ENCODE results near the gene BCL2L12.

Gene BCL2L12

GRCh38 chr19:49642492-49643035 is 23.2 kb upstream of the BCL2L12 start:
- DNase-seq (ENCODE audit: low spot score) = no peak

DNA sequence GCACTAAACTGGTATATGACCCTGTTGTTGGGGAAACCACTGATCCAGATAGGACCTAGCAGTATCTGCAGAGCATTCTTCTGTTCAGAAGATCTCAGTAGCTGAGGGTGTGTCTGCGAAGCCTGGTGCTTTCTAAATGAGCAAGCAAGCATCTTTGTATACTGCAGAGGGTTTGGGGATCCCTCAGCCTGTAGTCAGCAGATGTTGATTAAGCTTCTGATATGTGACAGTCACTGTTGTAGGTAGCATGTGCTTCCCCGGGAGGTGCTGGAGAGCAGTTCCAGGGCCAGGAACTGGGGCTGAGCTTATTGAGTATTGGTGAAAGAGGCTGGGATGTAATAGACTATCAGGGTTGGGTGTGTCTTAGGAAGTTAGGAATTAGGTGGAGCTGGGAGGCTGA is 22.3 kb upstream of the BCL2L12 start:
- DNase-seq (ENCODE audit: low spot score) = no peak

DNA sequence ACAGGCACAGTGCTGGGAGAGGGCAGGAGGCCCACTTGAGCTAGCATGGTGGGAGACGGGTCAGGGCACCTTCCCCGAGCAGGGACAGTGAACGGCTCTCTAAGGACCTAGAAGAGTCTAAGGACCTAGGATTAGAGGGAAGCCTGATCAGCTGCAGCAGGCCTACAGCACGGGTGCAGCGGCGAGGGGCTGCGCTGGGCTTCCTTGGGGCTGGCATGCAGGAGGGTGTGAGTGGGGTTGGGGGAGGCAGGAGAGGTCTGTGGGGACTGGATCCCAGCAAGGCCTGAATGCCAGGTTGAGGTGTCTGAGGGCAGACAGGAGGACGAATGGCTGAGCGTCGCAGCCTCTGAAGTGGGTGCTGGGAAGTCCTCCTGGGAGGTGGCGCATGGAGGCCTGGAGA is 20.1 kb upstream of the BCL2L12 start:
- no peak for DNase-seq (ENCODE audit: low spot score)

DNA sequence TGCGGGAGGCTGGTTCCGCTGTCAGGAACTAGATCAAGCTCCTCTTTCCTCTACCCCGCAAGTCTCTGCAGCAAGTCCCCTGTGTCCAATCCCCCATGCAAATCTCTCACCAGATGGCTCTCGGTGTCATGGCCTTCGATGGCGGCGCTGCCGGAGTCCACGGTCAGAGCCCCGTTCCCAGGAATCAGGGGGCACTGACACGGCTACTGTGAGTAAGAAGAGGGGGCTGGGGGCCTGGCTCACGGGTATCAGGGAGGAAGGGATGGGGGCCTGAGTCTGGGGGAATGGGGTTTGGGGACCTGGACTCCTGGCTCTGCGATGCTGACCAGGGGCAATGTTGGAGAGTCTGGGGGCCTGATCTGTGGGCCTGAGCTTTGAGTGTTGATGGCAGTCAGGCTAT is 19.7 kb upstream of the BCL2L12 start:
- no peak for DNase-seq (ENCODE audit: low spot score)

DNA sequence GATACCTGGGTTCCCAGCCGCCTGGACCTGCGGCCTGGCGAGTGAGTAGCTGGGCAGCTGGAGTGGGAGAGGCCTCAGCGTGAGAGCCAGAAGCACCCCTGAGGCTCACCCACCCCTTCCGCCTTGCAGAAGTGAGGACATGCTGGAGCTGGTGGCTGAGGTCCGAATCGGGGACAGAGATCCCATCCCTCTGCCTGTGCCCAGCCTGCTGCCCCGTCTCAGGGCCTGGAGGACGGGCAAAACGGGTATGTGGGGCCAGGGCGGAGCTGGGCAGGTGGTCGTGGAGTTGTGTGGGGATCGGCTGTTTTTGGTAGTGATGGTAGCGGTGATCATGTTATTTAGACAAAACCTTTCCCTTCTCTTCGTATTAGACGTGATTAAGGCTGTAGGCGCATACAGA is 19.1 kb upstream of the BCL2L12 start:
- no peak for DNase-seq (ENCODE audit: low spot score)

- DNase-seq (ENCODE audit: low spot score) = no peak
Measured at GRCh38 chr19:49651029-49651819, 14.5 kb upstream of the BCL2L12 start.

- DNase-seq (ENCODE audit: low spot score) = no peak
Measured at GRCh38 chr19:49651820-49652550, 13.7 kb upstream of the BCL2L12 start.

- DNase-seq (ENCODE audit: low spot score) = no peak
Measured at GRCh38 chr19:49652551-49653465, 12.9 kb upstream of the BCL2L12 start.

GRCh38 chr19:49653466-49653806 is 12.3 kb upstream of the BCL2L12 start:
- DNase-seq (ENCODE audit: low spot score) = no peak

GRCh38 chr19:49654581-49654980 is 11.2 kb upstream of the BCL2L12 start:
- no peak for DNase-seq (ENCODE audit: low spot score)

- DNase-seq (ENCODE audit: low spot score) = no peak
Measured at GRCh38 chr19:49655570-49656455, 9.9 kb upstream of the BCL2L12 start.

- DNase-seq (ENCODE audit: low spot score) = no peak
Measured at GRCh38 chr19:49656456-49657109, 9.2 kb upstream of the BCL2L12 start.

DNA sequence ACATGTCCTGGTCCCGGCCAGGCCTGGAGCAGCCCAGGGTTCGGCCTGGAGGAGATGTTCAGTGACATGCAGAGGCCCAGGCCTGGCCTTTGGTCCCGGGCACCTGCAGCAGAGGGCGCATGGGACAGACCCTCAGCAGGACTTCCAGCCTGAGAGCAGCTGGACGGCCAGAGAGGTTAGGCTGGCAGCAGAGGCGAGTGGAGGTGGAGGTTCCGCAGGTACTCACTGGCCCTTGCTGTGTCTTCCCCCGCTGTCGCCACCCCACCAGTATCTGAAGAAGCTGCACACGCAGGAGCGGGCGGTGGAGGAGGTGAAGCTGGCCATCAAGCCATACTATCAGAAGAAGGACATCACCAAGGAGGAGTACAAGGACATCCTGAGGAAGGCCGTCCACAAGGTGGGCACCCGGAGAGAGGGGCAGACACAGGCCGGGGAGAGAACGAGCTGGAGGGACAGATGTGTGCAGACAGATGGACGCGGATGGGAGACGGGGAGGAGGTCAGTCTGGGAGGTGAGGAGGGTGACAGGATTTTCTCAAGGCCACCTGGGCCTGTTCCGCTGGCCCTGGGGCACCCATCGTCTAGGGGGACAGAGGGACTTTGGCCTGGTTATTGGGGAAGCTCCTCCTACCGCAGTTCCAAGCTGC is 8.1 kb upstream of the BCL2L12 start:
- no peak for DNase-seq (ENCODE audit: low spot score)

DNA sequence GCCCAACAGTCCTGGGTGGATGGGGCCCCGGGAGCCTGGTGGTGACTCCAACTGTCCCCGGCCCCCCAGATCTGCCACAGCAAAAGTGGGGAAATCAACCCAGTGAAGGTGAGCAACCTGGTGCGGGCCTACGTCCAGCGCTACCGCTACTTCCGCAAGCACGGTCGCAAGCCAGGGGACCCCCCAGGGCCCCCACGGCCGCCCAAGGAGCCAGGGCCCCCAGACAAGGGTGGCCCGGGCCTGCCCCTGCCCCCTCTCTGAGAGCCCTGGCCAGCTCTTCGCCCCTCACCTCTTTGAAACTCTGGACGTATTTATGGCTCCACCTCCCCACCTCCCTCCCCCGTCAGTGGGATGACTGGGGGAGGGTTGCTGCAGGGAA is 7.6 kb upstream of the BCL2L12 start:
- DNase-seq (ENCODE audit: low spot score) = no peak

- no peak for DNase-seq (ENCODE audit: low spot score)
Measured at GRCh38 chr19:49658566-49659442, 6.9 kb upstream of the BCL2L12 start.

- no peak for DNase-seq (ENCODE audit: low spot score)
Measured at GRCh38 chr19:49660338-49660961, 5.3 kb upstream of the BCL2L12 start.

DNA sequence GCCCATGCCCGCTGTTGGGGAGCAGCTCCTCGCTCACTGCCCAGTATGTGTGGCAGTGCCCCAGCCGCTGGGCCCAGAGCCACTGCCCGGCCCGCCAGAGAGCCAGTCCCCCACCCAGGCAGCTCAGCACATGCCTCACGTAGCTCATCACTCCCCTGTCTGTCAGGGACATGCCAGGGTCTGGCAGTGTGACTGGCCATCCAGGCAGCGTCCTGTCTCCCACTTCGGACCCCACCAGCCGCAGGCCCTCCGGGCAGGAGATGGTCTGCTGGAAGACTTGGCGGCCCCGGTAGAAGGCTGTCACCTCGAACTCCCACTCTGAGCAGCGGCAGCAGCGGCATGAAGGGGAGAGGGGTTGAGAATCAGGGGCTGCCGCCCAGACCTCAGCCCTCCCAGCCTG is 3.7 kb upstream of the BCL2L12 start:
- no peak for DNase-seq (ENCODE audit: low spot score)

DNA sequence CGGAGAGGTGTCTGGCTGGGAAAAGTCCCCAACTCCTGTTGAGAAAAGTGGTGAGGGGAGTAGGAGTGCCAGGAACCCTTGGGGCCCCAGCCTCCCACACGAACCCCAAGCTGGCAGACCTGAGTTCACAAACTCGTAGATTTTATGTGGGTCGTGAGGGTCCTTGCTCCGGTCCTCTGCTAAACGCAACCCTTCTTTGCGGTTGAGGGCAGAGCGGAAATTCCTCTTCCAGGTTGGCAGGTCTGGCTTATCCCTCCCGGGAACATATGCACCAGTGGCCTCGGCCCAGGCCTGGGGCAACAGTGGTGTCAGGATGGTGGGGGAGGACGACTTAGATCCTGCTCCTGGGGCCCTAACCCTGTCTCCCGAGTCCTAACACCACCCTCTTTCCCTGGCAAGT is 2.5 kb upstream of the BCL2L12 start:
- no peak for DNase-seq (ENCODE audit: low spot score)

Data from ecto neural progenitor cell (in vitro differentiated cells).